ENCODE data around the gene PTMS.
A peak's percentile ranks its signal among the peaks of the same experiment; 100 is the strongest.
"Not testable (repeated sequence)": the region's sequence is repeated elsewhere in the genome, so short reads cannot be mapped to it uniquely, and the experiment has no call there.

The PTMS gene, protein sequence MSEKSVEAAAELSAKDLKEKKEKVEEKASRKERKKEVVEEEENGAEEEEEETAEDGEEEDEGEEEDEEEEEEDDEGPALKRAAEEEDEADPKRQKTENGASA

DNA sequence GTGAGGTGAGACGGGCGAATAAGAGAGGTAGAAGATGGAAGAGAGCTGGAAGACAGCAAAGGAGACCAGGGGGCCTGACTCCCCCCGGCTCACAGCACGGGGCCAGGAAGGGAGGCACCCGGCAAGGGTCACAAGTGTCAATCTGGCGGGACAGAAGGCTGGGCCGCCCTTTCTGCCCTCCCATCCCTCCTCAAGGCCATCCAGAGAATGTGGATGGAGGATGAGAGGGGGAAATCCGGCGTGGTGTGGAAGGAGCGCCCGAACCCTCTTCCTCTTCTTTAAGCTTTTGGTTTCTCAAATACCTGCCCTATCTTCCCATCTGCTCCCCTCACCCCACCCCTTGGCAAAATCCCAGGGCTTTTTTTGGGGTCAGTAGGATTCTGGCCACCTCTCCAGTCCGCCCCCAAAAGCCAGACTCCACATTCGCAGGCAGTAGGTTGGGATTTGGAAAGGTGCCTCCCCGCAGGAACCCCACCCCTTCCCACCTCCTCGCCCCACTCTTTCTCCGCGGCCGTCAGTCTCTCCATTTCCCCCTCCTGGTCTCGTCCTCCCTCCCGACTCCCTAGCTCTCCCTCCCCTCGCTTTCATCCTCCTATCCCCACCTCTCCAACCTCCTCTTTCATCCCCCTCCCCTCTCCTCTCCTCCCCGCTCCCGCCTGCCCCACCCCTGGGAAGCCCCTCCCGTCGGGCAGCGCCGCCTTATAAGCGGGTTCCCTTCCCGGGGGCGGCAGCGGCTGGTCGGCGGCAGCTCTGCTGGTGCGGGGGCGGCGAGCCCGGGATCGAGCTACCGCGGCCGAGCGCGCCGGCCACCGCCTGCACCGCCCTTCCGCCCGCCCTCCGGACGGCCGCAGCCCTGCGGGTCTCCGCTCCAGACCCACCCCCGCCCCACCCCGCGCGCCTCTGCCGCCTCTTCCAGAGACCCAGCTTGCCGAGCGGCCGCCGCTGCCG is at the start of gene PTMS:
TSS of gene PTMS (plus strand) at position 730 of the 948 bp plus-strand sequence. CDS start 343 bp downstream, outside the sequence.
- Histone ChIP-seq H3K36me3 (replicated peaks) (peaks cover 15% of the 10 kb centered on the region), H3K4me3 (peak within 1 kb of the TSS; percentile 82), H3K27me3 (ENCODE audit: low read depth) (no peaks in the 10 kb centered on the region), H3K4me1 (peaks cover 39% of the 10 kb centered on the region), H3K9me3 (no peaks in the 10 kb centered on the region)
- in situ Hi-C loops (cut with MboI; ENCODE audit: low sequenced_read_pairs): no loop called here
- peak; percentile 94 to 95 for DNase-seq (ENCODE audit: low spot score in 2 of 2)

DNA sequence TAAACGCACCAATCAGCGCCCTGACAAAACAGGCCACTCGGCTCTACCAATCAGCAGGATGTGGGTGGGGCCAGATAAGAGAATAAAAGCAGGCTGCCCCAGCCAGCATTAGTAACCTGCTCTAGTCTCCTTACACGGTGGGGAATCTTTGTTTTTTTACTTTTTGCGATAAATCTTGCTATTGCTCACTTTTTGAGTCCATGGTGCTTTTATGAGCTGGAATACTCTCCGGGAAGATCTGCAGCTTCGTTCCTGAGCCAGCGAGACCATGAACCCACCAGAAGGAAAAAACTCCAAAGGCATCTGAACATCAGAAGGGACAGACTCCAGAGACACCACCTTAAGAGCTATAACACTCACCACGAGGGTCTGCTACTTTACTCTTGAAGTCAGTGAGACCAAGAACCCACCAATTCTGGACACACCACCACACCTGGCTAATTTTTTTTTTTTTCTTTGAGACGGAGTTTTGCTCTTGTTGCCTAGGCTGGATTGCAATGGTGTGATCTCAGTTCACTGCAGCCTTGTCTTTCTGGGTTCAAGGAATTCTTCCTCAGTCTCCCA is 49.2 kb upstream of the PTMS start:
- no peaks in the 10 kb centered on the region for H3K36me3 ChIP-seq (replicated peaks)
- no peak for DNase-seq (ENCODE audit: low spot score in 2 of 2)
- in situ Hi-C loops (cut with MboI; ENCODE audit: low sequenced_read_pairs): no loop called here
- H3K4me1 ChIP-seq: no peaks in the 10 kb centered on the region
- no peaks in the 10 kb centered on the region for H3K27me3 ChIP-seq (ENCODE audit: low read depth)
- H3K9me3 ChIP-seq: no peaks in the 10 kb centered on the region
- no peak overlapping the region for H3K4me3 ChIP-seq

GRCh38 chr12:6722863-6723262 is 43.3 kb upstream of the PTMS start:
- Histone ChIP-seq H3K9me3 (no peaks in the 10 kb centered on the region), H3K36me3 (replicated peaks) (no peaks in the 10 kb centered on the region; the same call in 1 of the 2 replicates), H3K4me1 (peaks cover 15% of the 10 kb centered on the region), H3K4me3 (peak overlapping the region; percentile 45), H3K27me3 (ENCODE audit: low read depth) (no peaks in the 10 kb centered on the region)
- DNase-seq (ENCODE audit: low spot score in 2 of 2): no peak
- in situ Hi-C loops (cut with MboI; ENCODE audit: low sequenced_read_pairs): no loop called here

DNA sequence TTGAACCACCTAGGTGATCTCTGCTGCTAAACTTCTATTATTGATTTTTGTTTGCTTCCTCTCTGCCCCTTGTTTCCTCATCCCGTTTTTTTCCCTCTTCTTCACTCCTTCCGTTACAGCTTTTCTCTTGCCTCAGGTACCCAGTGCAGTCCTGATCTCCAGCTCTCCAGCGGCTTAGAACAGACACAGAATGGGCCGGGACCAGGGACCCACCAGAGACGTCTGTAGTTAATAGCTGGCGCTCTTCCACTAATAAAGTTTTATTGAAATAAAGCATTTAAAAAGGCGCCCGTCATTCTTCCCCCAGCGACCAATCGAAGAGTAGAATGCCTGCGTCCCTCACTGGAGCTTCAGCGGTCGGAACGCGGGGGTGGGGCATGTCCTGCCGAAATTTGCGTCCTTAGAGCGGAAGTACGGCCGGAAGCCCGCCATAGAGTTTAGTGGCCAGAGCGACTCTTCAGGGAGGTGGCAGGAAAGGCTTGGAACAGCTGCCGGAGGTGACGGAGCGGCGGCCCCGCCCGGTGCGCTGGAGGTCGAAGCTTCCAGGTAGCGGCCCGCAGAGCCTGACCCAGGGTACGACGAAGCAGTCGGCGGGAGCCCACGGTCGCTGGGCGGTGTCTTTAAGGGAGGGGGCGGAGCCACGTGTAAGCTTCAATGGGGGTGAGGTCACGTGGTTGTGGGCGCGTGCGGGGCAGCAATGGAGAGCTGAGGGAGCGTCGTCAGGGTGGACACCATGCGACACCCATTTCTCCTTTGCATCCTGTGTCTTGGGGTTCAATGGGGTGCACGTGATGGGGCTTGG is 42.4 kb upstream of the PTMS start, which contains the start of gene COPS7A:
TSS of gene COPS7A (plus strand) at position 440 of the 802 bp plus-strand sequence. CDS start 611 bp downstream, outside the sequence.
- DNase-seq (ENCODE audit: low spot score in 2 of 2): peak; percentile 97 to 99
- peaks cover 15% of the 10 kb centered on the region for H3K4me1 ChIP-seq
- H3K36me3 ChIP-seq (replicated peaks): peaks cover 9% of the 10 kb centered on the region
- H3K27me3 ChIP-seq (ENCODE audit: low read depth): no peaks in the 10 kb centered on the region
- H3K9me3 ChIP-seq: no peaks in the 10 kb centered on the region
- in situ Hi-C loops (cut with MboI; ENCODE audit: low sequenced_read_pairs): no loop called here
- peak within 1 kb of the TSS; percentile 45 for H3K4me3 ChIP-seq

GRCh38 chr12:6724409-6724797 is 41.8 kb upstream of the PTMS start:
- no peaks in the 10 kb centered on the region for H3K27me3 ChIP-seq (ENCODE audit: low read depth)
- H3K36me3 ChIP-seq (replicated peaks): peaks cover 13% of the 10 kb centered on the region
- DNase-seq (ENCODE audit: low spot score in 2 of 2): no peak
- peak overlapping the region; percentile 45 for H3K4me3 ChIP-seq
- peaks cover 15% of the 10 kb centered on the region for H3K4me1 ChIP-seq
- H3K9me3 ChIP-seq: no peaks in the 10 kb centered on the region
- in situ Hi-C loops (cut with MboI; ENCODE audit: low sequenced_read_pairs): no loop called here

DNA sequence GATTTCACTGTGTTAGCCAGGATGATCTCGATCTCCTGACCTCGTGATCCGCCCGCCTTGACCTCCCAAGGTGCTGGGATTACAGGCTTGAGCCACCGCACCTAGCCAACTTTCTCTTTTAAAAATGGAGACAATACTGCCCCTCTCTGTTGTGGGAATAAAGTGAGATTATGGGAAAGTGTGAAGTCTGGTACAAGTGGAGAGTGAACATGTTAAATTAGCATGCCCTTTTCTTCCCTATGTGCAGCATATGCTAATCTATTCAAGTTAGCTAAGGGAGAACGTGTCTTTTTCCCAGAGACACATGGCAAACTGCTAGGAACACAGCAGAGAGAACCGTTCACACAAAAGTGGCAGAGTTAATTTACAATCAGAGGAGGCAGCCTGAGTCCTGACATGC is 40.8 kb upstream of the PTMS start:
- Histone ChIP-seq H3K4me3 (no peak overlapping the region), H3K27me3 (ENCODE audit: low read depth) (no peaks in the 10 kb centered on the region), H3K9me3 (no peaks in the 10 kb centered on the region), H3K4me1 (peaks cover 15% of the 10 kb centered on the region), H3K36me3 (replicated peaks) (peaks cover 23% of the 10 kb centered on the region)
- in situ Hi-C loops (cut with MboI; ENCODE audit: low sequenced_read_pairs): loop anchor here (25.0 kb wide), 1 partner anchor 387 kb away; the partner anchor contains the start of gene C1RL
- DNase-seq (ENCODE audit: low spot score in 2 of 2): no peak

DNA sequence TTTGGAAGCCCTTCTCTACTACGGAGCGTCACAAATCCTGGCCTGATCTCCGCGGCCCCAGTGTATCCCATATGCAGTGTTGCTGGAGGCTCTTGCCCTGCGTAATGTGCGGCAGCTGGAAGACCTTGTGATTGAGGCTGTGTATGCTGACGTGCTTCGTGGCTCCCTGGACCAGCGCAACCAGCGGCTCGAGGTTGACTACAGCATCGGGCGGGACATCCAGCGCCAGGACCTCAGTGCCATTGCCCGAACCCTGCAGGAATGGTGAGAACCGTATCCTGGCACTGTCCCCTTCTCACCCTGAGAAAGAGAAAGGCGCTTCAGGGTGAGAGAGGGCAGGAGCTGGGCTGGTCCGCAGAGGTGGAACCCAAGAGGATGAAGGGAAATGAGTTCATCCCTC is 37.0 kb upstream of the PTMS start:
- Histone ChIP-seq H3K4me3 (no peak overlapping the region), H3K4me1 (peaks cover 8% of the 10 kb centered on the region), H3K27me3 (ENCODE audit: low read depth) (no peaks in the 10 kb centered on the region), H3K36me3 (replicated peaks) (peaks cover 33% of the 10 kb centered on the region), H3K9me3 (no peaks in the 10 kb centered on the region)
- in situ Hi-C loops (cut with MboI; ENCODE audit: low sequenced_read_pairs): loop anchor here (25.0 kb wide), 1 partner anchor 383 kb away; the partner anchor contains the start of gene C1RL
- no peak for DNase-seq (ENCODE audit: low spot score in 2 of 2)

DNA sequence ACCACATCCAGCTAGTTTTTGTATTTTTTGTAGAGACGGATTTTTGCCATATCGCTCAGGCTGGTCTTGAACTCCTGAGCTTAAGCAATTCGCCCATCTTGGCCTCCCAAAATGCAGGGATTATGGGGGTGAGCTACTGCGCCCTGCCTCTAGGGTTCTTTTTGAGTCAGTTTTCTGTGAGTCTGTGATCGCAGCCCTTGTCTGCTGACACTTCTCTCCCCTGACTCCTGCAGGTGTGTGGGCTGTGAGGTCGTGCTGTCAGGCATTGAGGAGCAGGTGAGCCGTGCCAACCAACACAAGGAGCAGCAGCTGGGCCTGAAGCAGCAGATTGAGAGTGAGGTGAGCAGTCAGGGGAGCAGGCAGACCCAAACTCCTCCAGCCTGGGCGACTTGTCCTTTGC is 36.0 kb upstream of the PTMS start:
- DNase-seq (ENCODE audit: low spot score in 2 of 2): no peak
- in situ Hi-C loops (cut with MboI; ENCODE audit: low sequenced_read_pairs): loop anchor here (25.0 kb wide), 1 partner anchor 382 kb away; the partner anchor contains the start of gene C1RL
- no peak overlapping the region for H3K4me3 ChIP-seq
- no peaks in the 10 kb centered on the region for H3K27me3 ChIP-seq (ENCODE audit: low read depth)
- H3K36me3 ChIP-seq (replicated peaks): peaks cover 33% of the 10 kb centered on the region
- no peaks in the 10 kb centered on the region for H3K9me3 ChIP-seq
- H3K4me1 ChIP-seq: no peaks in the 10 kb centered on the region

GRCh38 chr12:6734506-6735387 is 31.4 kb upstream of the PTMS start:
- in situ Hi-C loops (cut with MboI; ENCODE audit: low sequenced_read_pairs): loop anchor here (25.0 kb wide), 1 partner anchor 378 kb away; the partner anchor contains the start of gene C1RL
- Histone ChIP-seq H3K36me3 (replicated peaks) (peaks cover 16% of the 10 kb centered on the region), H3K4me1 (no peaks in the 10 kb centered on the region), H3K9me3 (no peaks in the 10 kb centered on the region), H3K27me3 (ENCODE audit: low read depth) (no peaks in the 10 kb centered on the region), H3K4me3 (no peak overlapping the region)
- no peak for DNase-seq (ENCODE audit: low spot score in 2 of 2)

DNA sequence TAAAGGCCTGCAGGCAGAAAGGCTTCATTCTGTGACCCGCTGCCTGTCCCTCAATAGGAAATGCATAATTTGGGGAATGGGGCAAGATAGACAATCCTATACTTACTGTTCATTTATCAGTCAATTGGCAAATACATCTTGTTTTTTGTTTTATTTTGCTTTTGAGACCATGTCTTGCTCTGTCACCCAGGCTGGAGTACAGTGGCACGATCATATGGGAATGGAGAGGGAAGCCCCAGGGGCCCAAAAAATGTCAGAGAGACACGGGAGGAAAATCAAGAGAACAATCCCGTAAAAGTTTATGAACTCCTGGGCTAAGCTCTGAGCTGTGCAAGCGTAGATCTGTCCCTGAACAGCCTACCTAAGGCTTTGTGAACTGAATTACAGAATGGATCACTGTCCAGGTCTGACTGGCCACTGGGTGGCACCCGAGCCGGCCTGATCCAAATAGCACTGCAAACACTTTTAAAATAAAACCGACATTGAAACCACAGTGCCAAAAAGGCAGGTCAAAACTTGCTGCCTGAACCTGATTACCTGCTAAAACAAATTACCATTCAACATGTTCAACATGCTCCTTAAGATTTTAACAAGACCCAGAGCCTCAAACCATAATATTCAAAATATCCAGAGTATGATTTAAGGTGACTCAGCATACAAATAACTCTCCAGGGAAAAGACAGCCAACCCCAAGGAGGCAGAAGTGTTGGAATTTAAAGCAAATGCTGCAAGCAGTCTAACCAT is 30.5 kb upstream of the PTMS start:
- Histone ChIP-seq H3K9me3 (no peaks in the 10 kb centered on the region), H3K4me1 (no peaks in the 10 kb centered on the region), H3K4me3 (no peak overlapping the region), H3K27me3 (ENCODE audit: low read depth) (no peaks in the 10 kb centered on the region), H3K36me3 (replicated peaks) (peaks cover 8% of the 10 kb centered on the region)
- DNase-seq (ENCODE audit: low spot score in 2 of 2): peak; percentile 60 to 70
- in situ Hi-C loops (cut with MboI; ENCODE audit: low sequenced_read_pairs): loop anchor here (25.0 kb wide), 1 partner anchor 377 kb away; the partner anchor contains the start of gene C1RL

- no peak for DNase-seq (ENCODE audit: low spot score in 2 of 2)
- H3K9me3 ChIP-seq: no peaks in the 10 kb centered on the region
- in situ Hi-C loops (cut with MboI; ENCODE audit: low sequenced_read_pairs): loop anchor here (25.0 kb wide), 1 partner anchor 376 kb away; the partner anchor contains the start of gene C1RL
- H3K4me3 ChIP-seq: no peak overlapping the region
- no peaks in the 10 kb centered on the region for H3K36me3 ChIP-seq (replicated peaks)
- no peaks in the 10 kb centered on the region for H3K27me3 ChIP-seq (ENCODE audit: low read depth)
- H3K4me1 ChIP-seq: no peaks in the 10 kb centered on the region
Measured at GRCh38 chr12:6736754-6737153, 29.4 kb upstream of the PTMS start.

- not testable (repeated sequence) for H3K9me3 ChIP-seq; H3K27me3 ChIP-seq (ENCODE audit: low read depth); H3K4me3 ChIP-seq; H3K4me1 ChIP-seq; DNase-seq (ENCODE audit: low spot score in 2 of 2)
- in situ Hi-C loops (cut with MboI; ENCODE audit: low sequenced_read_pairs): loop anchor here (25.0 kb wide), 1 partner anchor 370 kb away; the partner anchor contains the start of gene C1RL
- peaks cover 17% of the 10 kb centered on the region for H3K36me3 ChIP-seq (replicated peaks)
Measured at GRCh38 chr12:6742080-6742479, 24.1 kb upstream of the PTMS start.

Measured in HAP-1 (cell line).